ENCODE data around the gene SCFD2.

- TF ChIP-seq CTCF (conservative IDR thresholded peaks at IDR 0.05) (no peak), EZH2 (IDR thresholded peaks at IDR 0.05; ENCODE audit: low read depth) (no peak)
Measured at GRCh38 chr4:53309321-53310040, 56.4 kb downstream of the SCFD2 start.

Measured in PC-9 (cell line).